K562 (cell line): ENCODE measurements around the gene GPR32. TPM values are rescaled to one million over a fixed set of nuclear protein-coding genes. Genes with fewer than 3 reads are reported as not detected.

Source experiments
- ARID2 ChIP-seq: fragments of 450-650 bp; IDR thresholded peaks from 2 replicates; pipeline ENCODE4 v1.6.1; 2017; ENCODE audit warnings: antibody characterized with exemption, mild to moderate bottlenecking
- ARID3B ChIP-seq: fragments of 250-450 bp; sonication (Bioruptor Pico); IDR thresholded peaks from 2 replicates; pipeline ENCODE4 v1.4.0; 2020; ENCODE audit warnings: borderline replicate concordance
- CUX1 ChIP-seq: fragments of 200-800 bp; sonication (Bioruptor generic); IDR thresholded peaks from 2 replicates; pipeline ENCODE4 v1.6.1; 2016; ENCODE audit warnings: missing genetic modification characterization, missing compliant biosample characterization
- EZH2 ChIP-seq: IDR thresholded peaks from 2 replicates; pipeline ENCODE4 v1.6.1; 2012; ENCODE audit warnings: low read depth, mild to moderate bottlenecking, inconsistent platforms, low read length, borderline replicate concordance
- FOXP1 ChIP-seq: sonication (generic); formaldehyde crosslinking; IDR thresholded peaks from 2 replicates; pipeline ENCODE4 v1.8.0; 2022; ENCODE audit warnings: mild to moderate bottlenecking, missing genetic modification reagents
- GTF2E2 ChIP-seq: fragments of 200-800 bp; sonication (Bioruptor generic); IDR thresholded peaks from 2 replicates; pipeline ENCODE4 v1.6.1; 2016; ENCODE audit warnings: missing genetic modification characterization, missing compliant biosample characterization
- KDM5B ChIP-seq: fragments of 200-600 bp; sonication (generic); IDR thresholded peaks from 2 replicates; pipeline ENCODE4 v1.6.1; 2012; ENCODE audit warnings: low read depth, mild to moderate bottlenecking, moderate library complexity, low read length, control low read depth, inconsistent platforms; ENCODE audit not compliant: insufficient replicate concordance
- MCM5 ChIP-seq: fragments of 450-650 bp; IDR thresholded peaks from 2 replicates; pipeline ENCODE4 v1.6.1; 2016; ENCODE audit warnings: low read depth
- NFIX ChIP-seq: fragments of 250-450 bp; sonication (Bioruptor Pico); IDR thresholded peaks from 2 replicates; pipeline ENCODE4 v1.4.0; 2020; ENCODE audit warnings: low read depth, mild to moderate bottlenecking, moderate library complexity
- NKRF ChIP-seq: fragments of 450-650 bp; IDR thresholded peaks from 2 replicates; pipeline ENCODE4 v1.6.1; 2016; ENCODE audit warnings: borderline replicate concordance
- PML ChIP-seq: IDR thresholded peaks from 2 replicates; pipeline ENCODE4 v1.6.1; 2012; ENCODE audit warnings: low read length, inconsistent platforms
- POLR2A ChIP-seq: fragments of 450-650 bp; conservative IDR thresholded peaks from 2 replicates; pipeline ENCODE4 v1.6.1; 2016
- POLR2G ChIP-seq: fragments of 200-400 bp; formaldehyde crosslinking; IDR thresholded peaks from 2 replicates; pipeline ENCODE4 v1.6.1; 2017; ENCODE audit warnings: low read depth, mild to moderate bottlenecking, antibody characterized with exemption, low read length, moderate library complexity
- RB1 ChIP-seq: fragments of 450-650 bp; IDR thresholded peaks from 2 replicates; pipeline ENCODE4 v1.6.1; 2017; ENCODE audit warnings: low read depth, mild to moderate bottlenecking
- RBBP5 ChIP-seq: fragments of 200-600 bp; sonication (generic); IDR thresholded peaks from 2 replicates; pipeline ENCODE4 v1.6.1; 2012; ENCODE audit warnings: borderline replicate concordance, mild to moderate bottlenecking, low read length, control low read depth, inconsistent platforms; ENCODE audit not compliant: insufficient read depth, poor library complexity, severe bottlenecking
- RBM25 ChIP-seq: fragments of 200-400 bp; formaldehyde crosslinking; IDR thresholded peaks from 2 replicates; pipeline ENCODE4 v1.6.1; 2018; ENCODE audit warnings: low read length, low read depth, moderate library complexity; ENCODE audit not compliant: severe bottlenecking
- RNF2 ChIP-seq: sonication (generic); IDR thresholded peaks from 2 replicates; pipeline ENCODE4 v1.6.1; 2016
- ZBTB43 ChIP-seq: sonication (generic); formaldehyde crosslinking; IDR thresholded peaks from 2 replicates; pipeline ENCODE4 v1.8.0; 2023; ENCODE audit warnings: mild to moderate bottlenecking, missing genetic modification reagents
- ZNF561 ChIP-seq: fragments of 450-650 bp; formaldehyde crosslinking; conservative IDR thresholded peaks from 2 replicates; pipeline ENCODE4 v1.4.0; 2020; ENCODE audit warnings: mild to moderate bottlenecking, moderate library complexity
- ZNF766 ChIP-seq: fragments of 200-800 bp; sonication (Bioruptor generic); conservative IDR thresholded peaks from 2 replicates; pipeline ENCODE4 v1.6.1; 2016; ENCODE audit warnings: missing genetic modification characterization, missing compliant biosample characterization
- polyA plus RNA-seq, 8 experiments: library from polyadenylated mRNA; depleted of rRNA in 4 of 8; stranded (reverse) in 5 of 8; unstranded in 3 of 8; fragments of >200 nt; fragmentation: Nextera tagmentation in 2 of 8; fragmentation: Illumina TruSeq in 1 of 8; extraction: Ambion mirVana in 2 of 8; extraction: Trizol in 1 of 8; gene quantifications; 2 replicates each; pipeline versions ENCODE4 v1.2.1 to v1.2.3, GENCODE V29; 2011 to 2014; ENCODE audit warnings: inconsistent platforms in 1 of 8, missing spikeins in 1 of 8
- total RNA-seq, 7 experiments: library from RNA; depleted of rRNA in 6 of 7; stranded (reverse); fragments of >200 nt in 6 of 7; fragmentation: Illumina TruSeq in 2 of 7; extraction: Trizol in 2 of 7; gene quantifications; 2 replicates each; pipeline versions ENCODE4 v1.2.1 to v1.2.3, GENCODE V29; 2011 to 2021; ENCODE audit warnings: low replicate concordance in 1 of 7

The GPR32 gene
- total and polyA plus RNA-seq, 9 of the 15 experiments (the other 6 are each of a cell fraction or from before 2014, with no cell fraction given): not detected

- TF ChIP-seq RBBP5 (no peak), FOXP1 (no peak), RB1 (no peak), CUX1 (CRISPR knock-in tag) (no peak), GTF2E2 (tag) (no peak), RNF2 (no peak), RBM25 (no peak), ARID2 (no peak), NKRF (no peak), POLR2A (peak; percentile 8), KDM5B (peak; percentile 23), NFIX (CRISPR knock-in tag) (no peak), ZNF561 (CRISPR knock-in tag) (no peak), MCM5 (no peak), POLR2G (peak; percentile 87), PML (peak; percentile 21; the same call in 1 of the 2 replicates), EZH2 (no peak), ZNF766 (no peak), ARID3B (CRISPR knock-in tag) (no peak), ZBTB43 (CRISPR knock-in tag) (no peak)
Observed at GRCh38 chr19:50793558-50794065, 23.3 kb downstream of the GPR32 start (continued).
